OCI-LY7 (cell line): ENCODE data around the gene ARHGEF26. TPM values are rescaled to one million over a fixed set of nuclear protein-coding genes. Genes with fewer than 3 reads are reported as not detected.

Experiments
- BruUV-seq: library from RNA; stranded (reverse); fragments of 400-500 nt; replicated peaks from 2 replicates; lab custom pipeline; 2021; lab: Mats Ljungman, UMichigan
- CTCF ChIA-PET: fragments of 300-600 bp; sonication (Branson Sonifier 250); formaldehyde crosslinking; loops from one replicate; lab custom pipeline; 2022; ENCODE audit warnings: antibody characterized with exemption; ENCODE audit not compliant: unreplicated experiment; lab: Charles Lee
- POLR2A ChIA-PET: fragments of 300-600 bp; sonication (Branson Sonifier 250); formaldehyde crosslinking; loops from one replicate; lab custom pipeline; 2022; ENCODE audit warnings: antibody characterized with exemption; lab: Charles Lee
- DNase-seq: peaks from one replicate; pipeline ENCODE4 v3.0.0-alpha.2; 2015; ENCODE audit warnings: low spot score
- H2AFZ ChIP-seq: fragments of 200-600 bp; sonication (generic), shearing (Covaris generic); 2 replicates; pipeline ENCODE4 v1.6.1; 2014; ENCODE audit warnings: mild to moderate bottlenecking, antibody characterized with exemption, low read length, moderate library complexity
- H3K27ac ChIP-seq: fragments of 200-600 bp; sonication (generic); 2 replicates; pipeline ENCODE4 v1.5.1; 2014; ENCODE audit warnings: mixed run types, low read depth, mild to moderate bottlenecking, moderate library complexity, low read length, inconsistent platforms; ENCODE audit not compliant: poor library complexity, severe bottlenecking
- H3K36me3 ChIP-seq: fragments of 200-600 bp; sonication (generic); 2 replicates; pipeline ENCODE4 v1.6.1; 2014; ENCODE audit warnings: mild to moderate bottlenecking, antibody characterized with exemption, low read length, moderate library complexity, mixed read lengths; ENCODE audit not compliant: insufficient read depth
- H3K4me1 ChIP-seq: fragments of 200-600 bp; sonication (generic); 2 replicates; pipeline ENCODE4 v1.5.1; 2014; ENCODE audit warnings: mild to moderate bottlenecking, low read length; ENCODE audit not compliant: insufficient read depth, poor library complexity, severe bottlenecking
- H3K4me2 ChIP-seq: fragments of 200-600 bp; sonication (generic); 2 replicates; pipeline ENCODE4 v1.6.1; 2014; ENCODE audit warnings: mild to moderate bottlenecking, low read length
- H3K4me3 ChIP-seq: fragments of 200-600 bp; sonication (generic); 2 replicates; pipeline ENCODE4 v1.5.1; 2014; ENCODE audit warnings: mild to moderate bottlenecking, low read depth, low read length; ENCODE audit not compliant: poor library complexity, severe bottlenecking
- H3K79me2 ChIP-seq: fragments of 200-600 bp; sonication (generic); 2 replicates; pipeline ENCODE4 v1.6.1; 2016; ENCODE audit warnings: low read depth, mild to moderate bottlenecking, low read length, moderate library complexity, mixed read lengths; ENCODE audit not compliant: insufficient read depth
- H3K9me2 ChIP-seq: fragments of 200-600 bp; sonication (generic); 2 replicates; pipeline ENCODE4 v1.6.1; 2016; ENCODE audit warnings: mild to moderate bottlenecking, low read length, mixed read lengths; ENCODE audit not compliant: insufficient read depth
- H3K9me3 ChIP-seq: fragments of 200-600 bp; sonication (generic); 2 replicates; pipeline ENCODE4 v1.6.1; 2014; ENCODE audit warnings: mild to moderate bottlenecking, mixed run types, low read length, mixed read lengths
- H4K20me1 ChIP-seq: fragments of 200-600 bp; sonication (generic); 2 replicates; pipeline ENCODE4 v1.6.1; 2014; ENCODE audit warnings: mild to moderate bottlenecking, antibody characterized with exemption, low read length, moderate library complexity, mixed read lengths; ENCODE audit not compliant: insufficient read depth
- CTCF ChIP-seq: fragments of 200-600 bp; sonication (generic); conservative IDR thresholded peaks from 2 replicates; pipeline ENCODE4 v1.5.1; 2014; ENCODE audit warnings: mild to moderate bottlenecking, antibody characterized with exemption, low read length, moderate library complexity, mixed read lengths
- EZH2phosphoT487 ChIP-seq: fragments of 200-600 bp; sonication (generic); IDR thresholded peaks from 2 replicates; pipeline ENCODE4 v1.6.1; 2018; ENCODE audit warnings: low read depth, borderline replicate concordance, mild to moderate bottlenecking, mixed run types, antibody characterized with exemption, low read length, moderate library complexity, mixed read lengths
- intact Hi-C: fragments of 100-400 bp; cut with micrococcal nuclease; formaldehyde crosslinking; loops from one replicate; pipeline ENCODE4 v1.10.0; 2022; ENCODE audit not compliant: unreplicated experiment
- total RNA-seq, 2 experiments: library from RNA; depleted of rRNA in 1 of 2; stranded (reverse); fragments of >200 nt in 1 of 2; shearing (Covaris generic) in 1 of 2; gene quantifications; 2 replicates each; pipeline ENCODE4 v1.2.3, GENCODE V29; 2014 to 2022

Gene ARHGEF26
- total RNA-seq, 2 experiments from 2014 or later: 0.11 to 0.35 TPM

- Histone ChIP-seq H3K27ac (no peak overlapping the region), H3K4me2 (no peak overlapping the region), H3K4me1 (no peaks in the 10 kb centered on the region), H3K9me3 (no peaks in the 10 kb centered on the region), H2AFZ (no peak overlapping the region), H3K36me3 (no peaks in the 10 kb centered on the region), H3K4me3 (no peak overlapping the region), H3K9me2 (no peaks in the 10 kb centered on the region), H4K20me1 (no peaks in the 10 kb centered on the region), H3K79me2 (no peaks in the 10 kb centered on the region)
- TF ChIP-seq EZH2phosphoT487: no peak
- TF ChIP-seq CTCF: no peak
- intact Hi-C loops: no loop called here
- BruUV-seq: no TSS peak
- POLR2A ChIA-PET: no interaction called here
- CTCF ChIA-PET: no interaction called here
- DNase-seq: no peak
These were observed 40.6 kb downstream of the ARHGEF26 start for GRCh38 chr3:154161806-154162205.

- H2AFZ ChIP-seq: no peak overlapping the region
- intact Hi-C loops: no loop called here
- H3K4me3 ChIP-seq: no peak overlapping the region
- no peaks in the 10 kb centered on the region for H3K36me3 ChIP-seq
- ChIA-PET CTCF (no interaction called here), POLR2A (interaction anchor here (0.7 kb wide), 1 partner anchor 21 kb away, joined by 3 read pairs; no protein-coding TSS in a partner anchor)
- H4K20me1 ChIP-seq: no peaks in the 10 kb centered on the region
- H3K4me1 ChIP-seq: no peaks in the 10 kb centered on the region
- no peaks in the 10 kb centered on the region for H3K9me2 ChIP-seq
- BruUV-seq: no TSS peak
- TF ChIP-seq CTCF (no peak), EZH2phosphoT487 (no peak)
- H3K4me2 ChIP-seq: no peak overlapping the region
- no peak for DNase-seq
- H3K79me2 ChIP-seq: no peaks in the 10 kb centered on the region
- H3K27ac ChIP-seq: no peak overlapping the region
- H3K9me3 ChIP-seq: no peaks in the 10 kb centered on the region
These were observed 43.2 kb downstream of the ARHGEF26 start for GRCh38 chr3:154164387-154164786.

GRCh38 chr3:154168998-154169795 is 48.0 kb downstream of the ARHGEF26 start:
- Histone ChIP-seq H4K20me1 (no peaks in the 10 kb centered on the region), H3K36me3 (no peaks in the 10 kb centered on the region), H3K4me1 (no peaks in the 10 kb centered on the region), H3K9me2 (no peaks in the 10 kb centered on the region), H3K79me2 (no peaks in the 10 kb centered on the region), H3K9me3 (no peaks in the 10 kb centered on the region), H2AFZ (no peak overlapping the region), H3K27ac (no peak overlapping the region), H3K4me2 (no peak overlapping the region), H3K4me3 (no peak overlapping the region)
- POLR2A ChIA-PET: interaction anchor here (1.0 kb wide), 1 partner anchor 35 kb away, joined by 3 read pairs; no protein-coding TSS in a partner anchor
- no TSS peak for BruUV-seq
- TF ChIP-seq CTCF (no peak), EZH2phosphoT487 (no peak)
- CTCF ChIA-PET: no interaction called here
- intact Hi-C loops: no loop called here
- DNase-seq: no peak
